GM19372 (cell line): ENCODE data around the gene EYS.

Source experiments
- ATAC-seq: cut with Tn5 transposase; IDR thresholded peaks from one replicate; pipeline ENCODE4 v1.9.1; 2021; ENCODE audit warnings: mild to moderate bottlenecking, low read depth, moderate library complexity; ENCODE audit not compliant: unreplicated experiment

Gene EYS

GRCh38 chr6:64777941-64778785, 928.9 kb downstream of the EYS start:
- ATAC-seq, result no peak

DNA sequence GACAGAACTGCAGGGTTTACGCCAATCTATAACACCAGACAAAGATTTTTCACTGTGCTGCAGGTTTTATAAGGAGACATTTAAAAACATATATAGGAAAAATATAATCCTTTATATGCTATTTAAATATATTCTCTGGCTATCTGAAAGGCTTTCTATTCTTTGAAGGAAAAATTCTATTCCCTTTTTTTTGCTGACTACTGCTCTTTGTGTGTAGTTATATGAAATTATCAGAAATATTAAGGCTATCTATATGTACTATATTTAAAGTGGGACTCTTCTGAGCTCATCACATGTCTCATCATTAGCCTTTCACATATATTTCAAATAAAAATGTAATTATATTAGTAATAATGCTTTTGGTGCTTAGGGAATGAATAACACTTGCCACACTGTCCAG, 930.7 kb downstream of the EYS start:
- no peak for ATAC-seq

GRCh38 chr6:64774881-64775280, 932.1 kb downstream of the EYS start:
- no peak for ATAC-seq

DNA sequence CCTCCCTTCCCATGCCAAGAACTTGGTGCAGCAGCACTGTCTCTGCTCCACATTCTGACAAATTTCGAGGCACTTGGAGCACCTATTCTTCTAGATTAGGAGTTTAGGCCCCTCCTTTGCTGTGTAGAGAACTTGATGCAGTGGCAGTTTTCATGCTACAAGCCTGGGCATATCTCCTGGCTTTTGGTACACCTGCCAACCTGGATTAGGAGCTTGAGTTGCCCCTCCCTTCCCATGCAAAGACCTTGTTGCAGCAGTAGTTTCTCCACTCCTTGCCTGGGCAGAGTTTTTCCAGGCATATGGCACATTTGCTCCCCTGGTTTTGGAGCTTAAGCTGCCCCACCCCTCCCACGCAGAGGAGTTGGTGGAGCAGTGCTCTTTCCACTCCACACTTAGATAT, 956.1 kb downstream of the EYS start:
- no peak for ATAC-seq

DNA sequence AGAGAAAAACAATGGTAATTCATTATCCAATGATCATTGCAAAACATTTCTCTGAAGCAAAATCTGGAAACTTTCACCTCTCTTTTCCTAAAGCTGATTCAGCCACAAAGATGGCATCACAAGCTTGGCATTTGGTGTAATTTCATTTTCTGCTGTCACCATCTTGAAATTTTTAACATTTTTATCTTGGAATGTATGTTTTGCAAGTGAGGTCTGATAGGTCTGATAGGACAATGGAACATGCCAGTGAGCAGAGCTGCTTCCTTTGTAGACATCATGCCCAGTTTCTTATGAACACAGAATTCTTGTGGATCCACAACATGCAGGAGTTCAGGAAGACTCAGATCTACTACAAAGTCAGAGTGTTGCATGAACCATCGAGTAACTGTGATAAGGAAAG, 969.6 kb downstream of the EYS start:
- ATAC-seq, result no peak

- no peak for ATAC-seq
Measured at GRCh38 chr6:64736421-64736950, 970.5 kb downstream of the EYS start.

- ATAC-seq, result no peak
Measured at GRCh38 chr6:64733433-64733832, 973.6 kb downstream of the EYS start.

- ATAC-seq, result no peak
Measured at GRCh38 chr6:64732888-64733287, 974.1 kb downstream of the EYS start.

DNA sequence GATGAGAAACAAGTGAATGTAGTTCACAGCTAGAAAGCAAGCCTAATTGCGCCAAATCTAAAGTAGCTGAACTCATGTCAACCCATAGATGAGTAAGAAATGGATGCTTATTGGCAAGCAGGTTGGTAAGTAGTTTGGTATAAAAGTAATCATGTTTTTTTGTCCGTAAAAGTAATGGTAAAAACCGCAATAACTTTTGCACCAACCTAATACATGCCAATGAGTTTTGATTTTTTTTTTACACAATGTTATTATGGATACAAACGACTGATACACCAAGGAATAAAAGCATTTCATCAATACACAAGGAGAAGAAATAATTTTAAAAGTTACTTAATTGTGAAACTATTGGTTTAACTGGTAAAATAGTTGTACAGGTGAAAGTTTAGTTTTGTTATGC, 977.5 kb downstream of the EYS start:
- ATAC-seq, result no peak

DNA sequence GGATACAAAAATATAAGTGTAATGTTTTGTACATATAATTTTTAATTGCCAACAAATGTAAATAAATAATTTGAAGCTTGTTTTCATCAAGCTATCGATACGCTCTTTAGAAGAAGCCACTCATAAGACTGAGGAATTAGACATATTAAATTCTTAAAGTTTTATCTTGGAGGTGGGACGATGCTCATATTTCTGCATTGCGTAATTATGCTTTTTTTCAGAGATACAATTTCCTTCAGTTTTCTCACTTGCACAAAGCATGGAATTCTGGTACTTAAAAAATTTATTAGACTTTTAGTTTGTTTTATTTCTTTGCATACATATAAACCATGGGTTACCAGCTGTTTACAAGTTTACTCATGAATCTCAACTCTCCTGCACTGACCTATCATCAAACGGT, 980.0 kb downstream of the EYS start:
- ATAC-seq, result no peak

GRCh38 chr6:64724091-64724490, 982.9 kb downstream of the EYS start:
- no peak for ATAC-seq

GRCh38 chr6:64723327-64724058, 983.5 kb downstream of the EYS start:
- no peak for ATAC-seq

DNA sequence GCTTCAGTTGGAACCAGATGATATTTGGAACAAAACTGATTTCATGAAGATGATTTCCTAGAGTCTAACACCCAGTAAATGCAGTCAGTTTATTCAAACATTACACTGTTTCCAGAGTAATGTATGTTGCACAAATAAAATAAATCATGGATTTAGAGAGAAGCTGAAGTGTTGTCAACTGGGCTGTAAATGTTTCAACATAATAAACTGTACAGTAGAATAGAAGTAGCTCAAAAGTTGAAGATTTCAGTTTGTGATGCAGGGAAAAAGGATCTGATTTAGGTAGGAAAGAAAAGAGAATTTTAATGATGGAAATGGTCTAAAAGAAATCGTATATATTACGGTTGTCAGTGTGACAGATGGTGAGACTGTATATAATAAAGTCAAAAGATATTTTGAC, 985.2 kb downstream of the EYS start:
- ATAC-seq, result no peak

DNA sequence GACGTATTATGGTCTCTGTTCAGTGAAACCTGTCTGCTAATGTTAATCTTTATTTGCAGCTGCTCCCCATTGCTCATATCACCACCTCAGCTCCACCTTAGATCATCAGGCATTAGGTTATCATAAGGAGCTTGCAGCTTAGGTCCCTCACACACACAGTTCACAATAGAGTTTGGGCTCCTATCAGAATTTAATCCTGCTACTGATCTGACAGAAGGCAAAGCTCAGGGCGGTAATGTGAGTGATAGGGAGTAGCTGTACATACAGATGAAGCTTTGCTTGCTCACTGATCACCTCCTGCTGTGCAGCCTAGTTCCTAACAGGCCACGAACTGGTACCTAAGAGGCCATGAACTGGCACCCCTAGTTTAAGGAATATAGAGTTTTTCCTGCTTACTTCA, 989.7 kb downstream of the EYS start:
- ATAC-seq, result no peak

GRCh38 chr6:64715624-64716023, 991.4 kb downstream of the EYS start:
- no peak for ATAC-seq

DNA sequence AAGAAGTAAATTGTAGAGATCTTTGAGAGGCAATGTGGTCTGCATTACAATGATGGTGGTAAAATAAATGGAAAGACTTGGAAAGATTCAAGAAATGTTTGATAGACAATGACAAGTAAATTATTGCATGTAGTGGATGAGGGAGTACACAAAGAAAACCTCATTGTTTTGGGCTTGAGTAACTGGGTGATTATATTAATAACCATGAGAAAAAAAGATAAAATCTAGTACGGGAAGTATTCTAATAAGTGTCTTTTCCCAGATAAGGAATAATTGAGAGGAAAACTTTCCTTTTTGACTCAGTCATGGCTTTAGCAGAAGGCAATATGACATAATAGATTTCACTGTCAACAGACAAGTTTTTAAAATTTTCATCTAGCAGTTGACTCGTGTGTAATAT, 993.0 kb downstream of the EYS start:
- ATAC-seq, result no peak

- ATAC-seq, result no peak
Measured at GRCh38 chr6:64713175-64713574, 993.9 kb downstream of the EYS start.

DNA sequence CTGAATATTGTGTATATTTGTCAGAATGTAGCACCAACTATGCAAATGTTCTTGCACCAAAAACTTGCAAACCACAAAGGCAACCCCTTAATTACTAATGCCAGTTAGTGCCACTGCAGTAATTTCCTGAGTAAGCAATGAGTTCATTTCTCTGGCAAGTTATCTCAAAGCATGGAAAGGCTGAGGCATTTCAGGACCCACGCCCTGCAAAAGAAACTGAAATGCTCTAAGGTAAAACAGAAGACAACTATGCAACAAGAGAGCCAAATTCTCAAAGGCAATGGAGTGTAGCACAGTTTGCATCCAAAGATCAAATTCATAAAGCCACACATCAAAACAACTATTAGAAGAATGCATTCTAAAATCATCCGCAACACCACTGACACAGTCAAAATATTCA, 994.4 kb downstream of the EYS start:
- no peak for ATAC-seq

- ATAC-seq, result no peak
Measured at GRCh38 chr6:64703922-64704321, 1003.1 kb downstream of the EYS start.

DNA sequence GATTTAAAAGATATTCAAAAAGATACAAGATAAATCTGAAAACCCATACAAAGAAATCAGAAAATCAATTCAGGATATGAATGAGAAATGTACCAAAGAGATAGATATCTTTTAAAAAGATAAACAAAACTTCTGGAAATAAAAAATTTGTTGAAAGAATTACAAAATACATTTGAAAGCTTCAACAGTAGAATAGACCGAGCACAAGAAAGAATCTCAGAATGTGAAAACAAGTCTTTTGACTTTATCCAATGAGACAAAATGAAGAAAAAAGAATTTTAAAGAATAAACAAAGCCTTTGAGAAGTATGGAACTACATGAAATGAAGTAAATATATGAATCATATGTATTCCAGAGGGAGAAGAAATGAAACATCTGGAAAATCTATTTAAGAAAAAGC, 1011.0 kb downstream of the EYS start:
- ATAC-seq, result no peak

GRCh38 chr6:64694356-64694755, 1012.7 kb downstream of the EYS start:
- no peak for ATAC-seq

- ATAC-seq, result no peak
Measured at GRCh38 chr6:64691064-64691463, 1016.0 kb downstream of the EYS start.
